Measurements from ENCODE around the gene PPP1R26. TPM values are rescaled to one million over a fixed set of nuclear protein-coding genes. Genes with fewer than 3 reads are reported as not detected.

Gene PPP1R26
- total and polyA plus RNA-seq, 2 of the 13 experiments (the other 11 are each of a cell fraction or from before 2014, with no cell fraction given), result 8.6 to 11.6 TPM

DNA sequence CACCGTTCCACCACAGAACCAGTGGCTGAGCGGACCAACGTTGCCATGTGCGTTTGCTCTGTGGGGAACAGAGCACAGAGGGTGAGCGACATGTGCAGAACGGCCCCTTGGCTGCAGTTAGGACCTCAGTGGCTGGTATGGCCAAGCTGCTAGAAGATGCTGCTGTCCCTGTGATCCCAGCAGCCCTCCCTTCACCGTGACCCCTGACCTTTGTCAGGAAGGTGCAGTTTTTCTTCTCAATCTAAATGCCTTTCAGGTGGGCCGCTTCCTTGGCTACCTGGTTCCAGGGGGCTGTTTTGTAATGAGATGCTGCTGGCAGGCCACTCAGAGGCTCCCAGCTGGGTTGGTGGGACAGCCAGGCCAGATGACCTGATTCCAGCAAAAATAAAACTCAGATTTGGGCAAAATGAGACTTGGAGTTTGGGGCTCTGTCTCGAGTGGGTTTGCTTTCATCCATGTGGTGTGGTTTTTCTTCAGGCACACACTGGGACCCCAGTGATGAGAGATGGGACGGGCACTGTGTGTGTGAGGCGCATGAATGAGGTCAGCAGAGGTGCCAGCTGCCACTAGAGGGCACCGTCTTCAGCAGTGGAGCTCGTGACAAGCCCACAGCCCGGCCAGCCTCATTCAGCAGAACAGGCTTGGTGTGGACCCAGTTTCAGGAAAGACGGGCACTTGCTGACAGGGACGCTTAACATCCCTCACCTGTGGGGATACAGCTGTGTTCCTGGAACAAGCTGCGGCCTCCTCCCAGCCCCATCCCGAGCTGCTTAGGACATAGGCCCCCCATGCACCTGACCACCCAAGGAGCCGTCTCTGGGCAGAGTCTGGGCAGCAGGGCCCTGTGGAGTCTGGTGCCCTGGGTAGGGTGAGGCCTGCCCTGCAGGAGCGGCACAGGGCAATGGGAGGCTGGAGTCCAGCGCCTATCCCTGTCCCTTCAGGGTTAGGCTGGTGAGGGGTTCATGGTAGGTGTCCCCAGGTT, 25.0 kb downstream of the PPP1R26 start:
- ChIA-PET POLR2A (interaction anchor here (1.3 kb wide), 1 partner anchor 24 kb away, joined by 5 read pairs; no protein-coding TSS in a partner anchor), CTCF (ENCODE audit: low intra/inter-chr PET ratio, low total read pairs) (no interaction called here)
- H3K9ac ChIP-seq (ENCODE audit: insufficient read depth, low read depth, low read length), result no peak overlapping the region
- no peaks in the 10 kb centered on the region for H3K9me3 ChIP-seq (ENCODE audit: low read length)
- DNase-seq (ENCODE audit: low spot score) (peak; percentile 55), FAIRE-seq (peak; percentile 37), ATAC-seq (peak; percentile 21)
- BruUV-seq (replicated peaks), result no TSS peak
- peaks cover 2 to 12% of the 10 kb centered on the region in 2 experiments; a peak in 1 of 5 replicates for H3K27me3 ChIP-seq (ENCODE audit: control insufficient read depth in 1 of 2, insufficient read depth in 2 of 2, low read length in 2 of 2)
- H3K79me2 ChIP-seq (ENCODE audit: insufficient read depth, low read length), result peaks cover 10% of the 10 kb centered on the region
- H2AFZ ChIP-seq (ENCODE audit: low read length), result no peak overlapping the region
- no peak overlapping the region for H3K27ac ChIP-seq (ENCODE audit: extremely low read length, insufficient read depth, low read length)
- WGBS (ENCODE audit: low lambda C conversion rate), result 85% methylated on average over 11 of the region's 21 CpGs
- H3K4me3 ChIP-seq (replicated peaks in 1 of 3; ENCODE audit: insufficient read depth in 1 of 3, low read depth in 2 of 3, low read length in 3 of 3), result no peak overlapping the region; a peak in 1 of 6 replicates
- H3K4me1 ChIP-seq (ENCODE audit: insufficient read depth, low read length), result peaks cover 31% of the 10 kb centered on the region
- H3K36me3 ChIP-seq (replicated peaks in 1 of 2; ENCODE audit: control insufficient read depth in 1 of 2, insufficient read depth in 2 of 2, low read length in 2 of 2), result peaks cover 13 to 26% of the 10 kb centered on the region in 2 experiments
- intact Hi-C loops (cut with micrococcal nuclease; ENCODE audit: unreplicated experiment) (no loop called here), in situ Hi-C loops (cut with HindIII; ENCODE audit: extremely low pct_ligation_motif_present, low pct_unique_long_range_greater_than_20kb) (no loop called here)
- H4K20me1 ChIP-seq (ENCODE audit: insufficient read depth, low read length), result peaks cover 16% of the 10 kb centered on the region
- H3K4me2 ChIP-seq (ENCODE audit: low read depth, low read length), result no peak overlapping the region
- TF ChIP-seq RNF2 (conservative IDR thresholded peaks at IDR 0.05; ENCODE audit: low read depth) (no peak), TARDBP (CRISPR knock-in tag; IDR thresholded peaks at IDR 0.05) (no peak), ZNF160 (CRISPR knock-in tag; IDR thresholded peaks at IDR 0.05) (no peak), GABPB1 (CRISPR knock-in tag; IDR thresholded peaks at IDR 0.05) (0 out of 2 replicates have a peak, but pooled peaks have one; percentile 12), ZNF772 (CRISPR knock-in tag; IDR thresholded peaks at IDR 0.05) (no peak), ZNF546 (CRISPR knock-in tag; conservative IDR thresholded peaks at IDR 0.05) (no peak), ZBTB38 (CRISPR knock-in tag; IDR thresholded peaks at IDR 0.05) (peak; percentile 54; the same call in 1 of the 2 replicates), EP300 (IDR thresholded peaks at IDR 0.05; ENCODE audit: low read depth in 2 of 2, low read length in 2 of 2) (no peak), EP300 (CRISPR knock-in tag; IDR thresholded peaks at IDR 0.05; ENCODE audit: borderline replicate concordance) (no peak), TBL1XR1 (IDR thresholded peaks at IDR 0.05; ENCODE audit: borderline replicate concordance, low read length, partially characterized antibody) (no peak), CBX2 (IDR thresholded peaks at IDR 0.05; ENCODE audit: low read depth, low read length) (no peak), CBX2 (CRISPR knock-in tag; IDR thresholded peaks at IDR 0.05; ENCODE audit: low read depth) (no peak), ZNF747 (CRISPR knock-in tag; IDR thresholded peaks at IDR 0.05; ENCODE audit: borderline replicate concordance) (no peak)
- TF ChIP-seq, protein P1, sequence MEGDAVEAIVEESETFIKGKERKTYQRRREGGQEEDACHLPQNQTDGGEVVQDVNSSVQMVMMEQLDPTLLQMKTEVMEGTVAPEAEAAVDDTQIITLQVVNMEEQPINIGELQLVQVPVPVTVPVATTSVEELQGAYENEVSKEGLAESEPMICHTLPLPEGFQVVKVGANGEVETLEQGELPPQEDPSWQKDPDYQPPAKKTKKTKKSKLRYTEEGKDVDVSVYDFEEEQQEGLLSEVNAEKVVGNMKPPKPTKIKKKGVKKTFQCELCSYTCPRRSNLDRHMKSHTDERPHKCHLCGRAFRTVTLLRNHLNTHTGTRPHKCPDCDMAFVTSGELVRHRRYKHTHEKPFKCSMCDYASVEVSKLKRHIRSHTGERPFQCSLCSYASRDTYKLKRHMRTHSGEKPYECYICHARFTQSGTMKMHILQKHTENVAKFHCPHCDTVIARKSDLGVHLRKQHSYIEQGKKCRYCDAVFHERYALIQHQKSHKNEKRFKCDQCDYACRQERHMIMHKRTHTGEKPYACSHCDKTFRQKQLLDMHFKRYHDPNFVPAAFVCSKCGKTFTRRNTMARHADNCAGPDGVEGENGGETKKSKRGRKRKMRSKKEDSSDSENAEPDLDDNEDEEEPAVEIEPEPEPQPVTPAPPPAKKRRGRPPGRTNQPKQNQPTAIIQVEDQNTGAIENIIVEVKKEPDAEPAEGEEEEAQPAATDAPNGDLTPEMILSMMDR (CRISPR knock-in tag; IDR thresholded peaks at IDR 0.05), result peak; percentile 90
- TF ChIP-seq, protein P2, sequence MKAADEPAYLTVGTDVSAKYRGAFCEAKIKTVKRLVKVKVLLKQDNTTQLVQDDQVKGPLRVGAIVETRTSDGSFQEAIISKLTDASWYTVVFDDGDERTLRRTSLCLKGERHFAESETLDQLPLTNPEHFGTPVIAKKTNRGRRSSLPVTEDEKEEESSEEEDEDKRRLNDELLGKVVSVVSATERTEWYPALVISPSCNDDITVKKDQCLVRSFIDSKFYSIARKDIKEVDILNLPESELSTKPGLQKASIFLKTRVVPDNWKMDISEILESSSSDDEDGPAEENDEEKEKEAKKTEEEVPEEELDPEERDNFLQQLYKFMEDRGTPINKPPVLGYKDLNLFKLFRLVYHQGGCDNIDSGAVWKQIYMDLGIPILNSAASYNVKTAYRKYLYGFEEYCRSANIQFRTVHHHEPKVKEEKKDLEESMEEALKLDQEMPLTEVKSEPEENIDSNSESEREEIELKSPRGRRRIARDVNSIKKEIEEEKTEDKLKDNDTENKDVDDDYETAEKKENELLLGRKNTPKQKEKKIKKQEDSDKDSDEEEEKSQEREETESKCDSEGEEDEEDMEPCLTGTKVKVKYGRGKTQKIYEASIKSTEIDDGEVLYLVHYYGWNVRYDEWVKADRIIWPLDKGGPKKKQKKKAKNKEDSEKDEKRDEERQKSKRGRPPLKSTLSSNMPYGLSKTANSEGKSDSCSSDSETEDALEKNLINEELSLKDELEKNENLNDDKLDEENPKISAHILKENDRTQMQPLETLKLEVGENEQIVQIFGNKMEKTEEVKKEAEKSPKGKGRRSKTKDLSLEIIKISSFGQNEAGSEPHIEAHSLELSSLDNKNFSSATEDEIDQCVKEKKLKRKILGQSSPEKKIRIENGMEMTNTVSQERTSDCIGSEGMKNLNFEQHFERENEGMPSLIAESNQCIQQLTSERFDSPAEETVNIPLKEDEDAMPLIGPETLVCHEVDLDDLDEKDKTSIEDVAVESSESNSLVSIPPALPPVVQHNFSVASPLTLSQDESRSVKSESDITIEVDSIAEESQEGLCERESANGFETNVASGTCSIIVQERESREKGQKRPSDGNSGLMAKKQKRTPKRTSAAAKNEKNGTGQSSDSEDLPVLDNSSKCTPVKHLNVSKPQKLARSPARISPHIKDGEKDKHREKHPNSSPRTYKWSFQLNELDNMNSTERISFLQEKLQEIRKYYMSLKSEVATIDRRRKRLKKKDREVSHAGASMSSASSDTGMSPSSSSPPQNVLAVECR (CRISPR knock-in tag; IDR thresholded peaks at IDR 0.05; ENCODE audit: borderline replicate concordance), result 0 out of 2 replicates have a peak, but pooled peaks have one; percentile 26
- TF ChIP-seq, protein P3, sequence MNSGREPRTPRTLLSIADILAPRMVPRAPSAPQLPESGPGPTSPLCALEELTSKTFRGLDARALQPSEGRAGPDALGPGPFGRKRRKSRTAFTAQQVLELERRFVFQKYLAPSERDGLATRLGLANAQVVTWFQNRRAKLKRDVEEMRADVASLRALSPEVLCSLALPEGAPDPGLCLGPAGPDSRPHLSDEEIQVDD (CRISPR knock-in tag; IDR thresholded peaks at IDR 0.05; ENCODE audit: borderline replicate concordance), result no peak

Measured in HepG2 (cell line).